Smooth muscle cell (in vitro differentiated cells): ENCODE data around the gene CLEC2L. TPM values are rescaled to one million over a fixed set of nuclear protein-coding genes. Genes with fewer than 3 reads are reported as not detected.

ENCODE experiments used
- DNase-seq: peaks from one replicate; lab custom pipeline; 2025; ENCODE audit not compliant: unreplicated experiment; lab: John Stamatoyannopoulos, UW
- H2AFZ ChIP-seq: fragments of 200-600 bp; sonication (generic); 2 replicates; pipeline ENCODE4 v1.6.0; 2016; ENCODE audit warnings: antibody characterized with exemption, low read depth, mild to moderate bottlenecking
- H3F3A ChIP-seq: fragments of 200-600 bp; sonication (generic); 2 replicates; pipeline ENCODE4 v1.6.0; 2017; ENCODE audit warnings: antibody characterized with exemption, low read depth
- H3K27ac ChIP-seq: fragments of 200-600 bp; sonication (generic); 2 replicates; pipeline ENCODE4 v1.5.1; 2016; ENCODE audit warnings: low read depth, mild to moderate bottlenecking
- H3K27me3 ChIP-seq: fragments of 200-600 bp; sonication (generic); 2 replicates; pipeline ENCODE4 v1.6.1; 2016; ENCODE audit warnings: low read depth, mild to moderate bottlenecking
- H3K36me3 ChIP-seq: fragments of 200-600 bp; sonication (generic); 2 replicates; pipeline ENCODE4 v1.5.1; 2016; ENCODE audit warnings: low read depth
- H3K4me1 ChIP-seq: fragments of 200-600 bp; sonication (generic); 2 replicates; pipeline ENCODE4 v1.5.1; 2016; ENCODE audit warnings: low read depth
- H3K4me2 ChIP-seq: fragments of 200-600 bp; sonication (generic); 2 replicates; pipeline ENCODE4 v1.6.0; 2016; ENCODE audit warnings: mild to moderate bottlenecking
- H3K4me3 ChIP-seq: fragments of 200-600 bp; sonication (generic); 2 replicates; pipeline ENCODE4 v1.5.1; 2016; ENCODE audit warnings: mild to moderate bottlenecking
- H3K79me2 ChIP-seq: fragments of 200-600 bp; sonication (generic); 2 replicates; pipeline ENCODE4 v1.6.0; 2016; ENCODE audit warnings: low read depth, mild to moderate bottlenecking
- H3K9ac ChIP-seq: fragments of 200-600 bp; sonication (generic); 2 replicates; pipeline ENCODE4 v1.6.0; 2016; ENCODE audit warnings: low read depth
- H3K9me3 ChIP-seq: fragments of 200-600 bp; sonication (generic); replicated peaks from 2 replicates; pipeline ENCODE4 v1.5.1; 2016; ENCODE audit warnings: low read depth
- H4K20me1 ChIP-seq: fragments of 200-600 bp; sonication (generic); 2 replicates; pipeline ENCODE4 v1.6.0; 2016; ENCODE audit warnings: low read depth
- WGBS: methylation state at CpG from one replicate; pipeline ENCODE4 v1.1.7; 2016; ENCODE audit warnings: low lambda C conversion rate; 5-methylcytosine and 5-hydroxymethylcytosine counted together
- polyA plus RNA-seq: library from polyadenylated mRNA; unstranded; fragments of >200 nt; fragmentation: Nextera tagmentation; extraction: Ambion mirVana; gene quantifications from 2 replicates; pipeline ENCODE4 v1.2.1, GENCODE V29; 2016
- total RNA-seq: library from RNA; depleted of rRNA; stranded (reverse); fragments of >200 nt; gene quantifications from 2 replicates; pipeline ENCODE4 v1.2.3, GENCODE V29; 2014
- TF ChIP-seq, protein P1 (sequence below): fragments of 200-600 bp; sonication (generic); IDR thresholded peaks from 2 replicates; pipeline ENCODE4 v1.5.1; 2017; ENCODE audit warnings: borderline replicate concordance, mild to moderate bottlenecking, antibody characterized with exemption; ENCODE audit not compliant: insufficient read depth, poor library complexity, severe bottlenecking

The CLEC2L gene
- total and polyA plus RNA-seq, 2 experiments from 2014 or later = not detected

DNA sequence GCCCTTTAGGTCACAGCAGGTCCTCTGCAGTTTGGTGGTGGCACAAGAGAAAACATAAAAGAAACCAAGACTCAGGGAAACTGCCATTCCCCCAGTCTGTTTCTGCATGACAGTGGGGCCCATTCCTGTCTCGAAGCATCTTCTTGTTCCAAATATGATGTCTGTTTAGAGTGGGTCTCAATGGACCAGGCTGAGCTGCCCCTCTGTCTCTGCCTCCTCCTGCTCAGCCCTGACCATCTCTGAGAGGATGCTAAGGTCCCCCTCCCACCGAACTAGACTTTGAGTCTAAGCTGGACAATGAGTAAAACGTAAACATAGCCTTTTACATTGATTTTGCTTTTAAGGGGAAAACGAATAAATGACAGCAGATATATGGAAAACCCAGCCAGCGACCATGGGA lies 40.4 kb downstream of the CLEC2L start:
- no peaks in the 10 kb centered on the region for H4K20me1 ChIP-seq
- no peaks in the 10 kb centered on the region for H3K79me2 ChIP-seq
- H3K36me3 ChIP-seq = no peaks in the 10 kb centered on the region
- H3K4me2 ChIP-seq = no peak overlapping the region
- no peak overlapping the region for H3K9ac ChIP-seq
- H3K27ac ChIP-seq = no peak overlapping the region
- no peak overlapping the region for H3K4me3 ChIP-seq
- no peaks in the 10 kb centered on the region for H3F3A ChIP-seq
- TF ChIP-seq, protein P1, sequence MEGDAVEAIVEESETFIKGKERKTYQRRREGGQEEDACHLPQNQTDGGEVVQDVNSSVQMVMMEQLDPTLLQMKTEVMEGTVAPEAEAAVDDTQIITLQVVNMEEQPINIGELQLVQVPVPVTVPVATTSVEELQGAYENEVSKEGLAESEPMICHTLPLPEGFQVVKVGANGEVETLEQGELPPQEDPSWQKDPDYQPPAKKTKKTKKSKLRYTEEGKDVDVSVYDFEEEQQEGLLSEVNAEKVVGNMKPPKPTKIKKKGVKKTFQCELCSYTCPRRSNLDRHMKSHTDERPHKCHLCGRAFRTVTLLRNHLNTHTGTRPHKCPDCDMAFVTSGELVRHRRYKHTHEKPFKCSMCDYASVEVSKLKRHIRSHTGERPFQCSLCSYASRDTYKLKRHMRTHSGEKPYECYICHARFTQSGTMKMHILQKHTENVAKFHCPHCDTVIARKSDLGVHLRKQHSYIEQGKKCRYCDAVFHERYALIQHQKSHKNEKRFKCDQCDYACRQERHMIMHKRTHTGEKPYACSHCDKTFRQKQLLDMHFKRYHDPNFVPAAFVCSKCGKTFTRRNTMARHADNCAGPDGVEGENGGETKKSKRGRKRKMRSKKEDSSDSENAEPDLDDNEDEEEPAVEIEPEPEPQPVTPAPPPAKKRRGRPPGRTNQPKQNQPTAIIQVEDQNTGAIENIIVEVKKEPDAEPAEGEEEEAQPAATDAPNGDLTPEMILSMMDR = no peak
- no peak overlapping the region for H2AFZ ChIP-seq
- no peak for DNase-seq
- no peaks in the 10 kb centered on the region for H3K27me3 ChIP-seq
- H3K4me1 ChIP-seq = no peaks in the 10 kb centered on the region
- WGBS = 95% methylated on average over 5 of the region's 5 CpGs
- no peaks in the 10 kb centered on the region for H3K9me3 ChIP-seq

DNA sequence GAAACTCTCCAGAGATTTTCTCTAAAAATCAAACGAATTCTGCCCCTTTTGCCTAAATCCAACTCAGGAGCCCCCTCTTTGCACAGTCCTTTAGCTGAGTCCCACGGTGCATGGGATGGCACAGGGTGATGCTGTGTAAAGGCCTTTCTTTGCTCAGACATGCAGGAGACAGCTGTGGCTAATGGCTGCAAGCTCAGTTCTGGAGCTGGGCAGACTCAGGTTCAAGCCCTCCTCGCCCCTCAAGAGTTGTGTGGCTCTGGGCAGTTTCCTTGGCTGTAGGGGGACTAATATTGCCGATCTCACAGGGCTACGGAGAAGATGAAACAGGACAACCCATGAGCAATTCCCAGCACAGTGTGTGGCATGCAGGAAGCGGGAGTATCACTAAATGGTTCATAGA lies 42.6 kb downstream of the CLEC2L start:
- DNase-seq = no peak
- Histone ChIP-seq H3F3A (no peaks in the 10 kb centered on the region), H3K4me2 (no peak overlapping the region), H4K20me1 (no peaks in the 10 kb centered on the region), H3K27me3 (no peaks in the 10 kb centered on the region), H3K36me3 (no peaks in the 10 kb centered on the region), H3K9me3 (no peaks in the 10 kb centered on the region), H3K4me3 (no peak overlapping the region), H3K4me1 (no peaks in the 10 kb centered on the region), H2AFZ (no peak overlapping the region), H3K27ac (no peak overlapping the region), H3K9ac (no peak overlapping the region), H3K79me2 (no peaks in the 10 kb centered on the region)
- 94% methylated on average over 6 of the region's 6 CpGs for WGBS
- TF ChIP-seq, protein P1 = no peak

DNA sequence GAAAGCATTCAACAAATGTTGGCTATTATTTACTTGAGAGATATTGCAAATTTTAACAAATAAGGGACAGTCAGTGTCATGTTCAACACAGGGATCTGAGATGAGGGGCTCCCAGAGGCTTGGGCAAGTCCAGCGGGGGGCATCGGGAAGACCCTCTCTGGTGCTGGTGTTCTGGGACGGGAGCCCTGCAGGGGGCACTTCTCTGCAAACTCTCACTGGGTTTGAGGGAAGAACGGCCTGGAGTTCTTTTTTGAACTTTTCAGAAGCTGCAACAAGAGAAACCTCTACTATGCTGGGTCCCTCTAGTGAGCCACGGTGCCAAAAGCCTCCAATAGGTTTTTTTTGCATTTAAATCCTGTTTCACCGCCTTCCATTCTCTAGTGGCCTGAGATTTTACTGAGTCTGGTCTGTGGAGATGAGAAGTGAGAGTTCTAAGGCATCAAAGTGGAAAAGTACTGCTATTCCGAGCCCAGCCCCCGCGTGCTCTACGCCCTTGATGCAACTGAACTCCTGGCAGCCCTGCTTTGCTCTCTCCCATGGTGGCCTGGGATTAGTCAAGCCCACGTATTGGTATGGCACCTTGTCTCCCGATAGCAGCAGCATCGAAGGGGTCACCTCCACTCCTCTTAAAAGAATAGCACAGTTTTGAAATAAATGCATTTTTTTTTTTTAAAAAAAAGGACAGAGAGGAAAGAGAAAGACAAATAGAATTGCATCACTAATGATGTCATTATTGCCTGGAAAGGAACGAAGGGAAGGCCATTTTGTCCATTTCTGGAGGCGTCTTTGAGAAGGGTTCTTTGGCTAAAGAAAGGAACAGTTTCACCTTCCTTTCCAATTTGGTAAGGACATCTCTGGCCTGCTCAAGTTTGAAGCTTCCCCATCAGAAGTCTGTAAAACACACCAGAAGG lies 43.5 kb downstream of the CLEC2L start:
- Histone ChIP-seq H3K9ac (no peak overlapping the region), H3K79me2 (no peaks in the 10 kb centered on the region), H3K27ac (no peak overlapping the region), H3K4me3 (no peak overlapping the region), H2AFZ (no peak overlapping the region), H3K36me3 (no peaks in the 10 kb centered on the region), H4K20me1 (no peaks in the 10 kb centered on the region), H3F3A (no peaks in the 10 kb centered on the region), H3K9me3 (no peaks in the 10 kb centered on the region), H3K27me3 (no peaks in the 10 kb centered on the region), H3K4me1 (no peaks in the 10 kb centered on the region), H3K4me2 (no peak overlapping the region)
- WGBS = 80% methylated on average over 15 of the region's 15 CpGs
- DNase-seq = no peak
- TF ChIP-seq, protein P1 = no peak
